Endothelial cell of umbilical vein (primary cell): ENCODE results near the gene UGT1A9. TPM values are rescaled to one million over a fixed set of nuclear protein-coding genes. Genes with fewer than 3 reads are reported as not detected.

Experiments
- BruUV-seq: library from RNA; stranded (reverse); fragments of 400-500 nt; replicated peaks from 2 replicates; lab custom pipeline; 2021; lab: Mats Ljungman, UMichigan
- CTCF ChIA-PET: fragments of 300-600, 350-600 bp; sonication (Branson Sonifier 250); formaldehyde crosslinking; loops from one replicate; lab custom pipeline; 2021; ENCODE audit warnings: antibody characterized with exemption, inconsistent platforms; lab: Charles Lee
- POLR2A ChIA-PET: fragments of 300-600, 350-600 bp; sonication (Branson Sonifier 250); formaldehyde crosslinking; loops from one replicate; lab custom pipeline; 2021; ENCODE audit warnings: antibody characterized with exemption, inconsistent platforms; lab: Charles Lee
- DNase-seq: peaks from one replicate; pipeline ENCODE4 v3.0.0-alpha.2; 2011; ENCODE audit warnings: low read depth, low spot score
- FAIRE-seq: peaks from 2 replicates; lab custom pipeline; 2011; peaks lifted over from hg19 to GRCh38; lab: Jason Lieb, UNC
- H2AFZ ChIP-seq: 2 replicates; pipeline ENCODE4 v1.6.0; 2012; ENCODE audit warnings: low read depth, low read length, control low read depth, inconsistent platforms
- H3K27ac ChIP-seq: 2 replicates; pipeline ENCODE4 v1.5.1; 2011; ENCODE audit warnings: low read depth, mild to moderate bottlenecking, control low read depth, low read length, moderate library complexity; ENCODE audit not compliant: insufficient read depth
- H3K27me3 ChIP-seq, 2 experiments: 2 replicates each; pipeline versions ENCODE4 v1.6.0 to v1.6.1; 2011; ENCODE audit warnings: low read length in 2 of 2, mixed read lengths in 1 of 2; ENCODE audit not compliant: control insufficient read depth in 2 of 2, insufficient read depth in 2 of 2
- H3K36me3 ChIP-seq, 2 experiments: 2 replicates in 1 of 2; 3 replicates in 1 of 2; pipeline ENCODE4 v1.5.1; 2011; ENCODE audit warnings: low read length in 2 of 2, mild to moderate bottlenecking in 1 of 2, moderate library complexity in 1 of 2; ENCODE audit not compliant: control insufficient read depth in 2 of 2, insufficient read depth in 2 of 2; ENCODE audit errors: extremely low read depth in 1 of 2
- H3K4me1 ChIP-seq: 3 replicates; pipeline ENCODE4 v1.5.1; 2011; ENCODE audit warnings: mild to moderate bottlenecking, low read length; ENCODE audit not compliant: control insufficient read depth, insufficient read depth; ENCODE audit errors: extremely low read depth
- H3K4me2 ChIP-seq: 2 replicates; pipeline ENCODE4 v1.6.1; 2011; ENCODE audit warnings: low read length, control low read depth, mixed read lengths; ENCODE audit not compliant: insufficient read depth
- H3K4me3 ChIP-seq, 3 experiments: fragments of 200-600 bp in 1 of 3; sonication (generic), shearing (Covaris generic) in 1 of 3; replicated peaks in 1 of 3; 2 replicates each; pipeline ENCODE4 v1.5.1; 2011 to 2016; ENCODE audit warnings: control low read depth in 3 of 3, low read length in 3 of 3, mild to moderate bottlenecking in 2 of 3, inconsistent platforms in 1 of 3, low read depth in 1 of 3, moderate library complexity in 1 of 3; ENCODE audit not compliant: insufficient read depth in 1 of 3
- H3K79me2 ChIP-seq: 2 replicates; pipeline ENCODE4 v1.6.0; 2012; ENCODE audit warnings: low read length, inconsistent platforms; ENCODE audit not compliant: control insufficient read depth, insufficient read depth
- H3K9ac ChIP-seq: replicated peaks from 2 replicates; pipeline ENCODE3; 2011; ENCODE audit warnings: low read length, control low read depth; ENCODE audit not compliant: insufficient read depth; ENCODE audit errors: extremely low read depth
- H3K9me1 ChIP-seq: replicated peaks from 3 replicates; pipeline ENCODE4 v1.6.0; 2011; ENCODE audit warnings: mild to moderate bottlenecking, low read length; ENCODE audit not compliant: control insufficient read depth, insufficient read depth; ENCODE audit errors: extremely low read depth
- H3K9me3 ChIP-seq: replicated peaks from 2 replicates; pipeline ENCODE4 v1.5.1; 2012; ENCODE audit warnings: low read length, inconsistent platforms; ENCODE audit not compliant: control insufficient read depth, insufficient read depth
- H4K20me1 ChIP-seq: replicated peaks from 2 replicates; pipeline ENCODE3; 2011; ENCODE audit warnings: mild to moderate bottlenecking, low read length; ENCODE audit not compliant: control insufficient read depth, insufficient read depth; ENCODE audit errors: extremely low read depth
- EZH2 ChIP-seq: IDR thresholded peaks from 2 replicates; pipeline ENCODE4 v1.6.1; 2012; ENCODE audit warnings: borderline replicate concordance, low read depth, mild to moderate bottlenecking, moderate library complexity, low read length, inconsistent platforms; ENCODE audit not compliant: severe bottlenecking
- FOS ChIP-seq: IDR thresholded peaks from 2 replicates; pipeline ENCODE4 v1.6.1; 2011; ENCODE audit warnings: mild to moderate bottlenecking, low read length, moderate library complexity, borderline replicate concordance; ENCODE audit not compliant: insufficient read depth
- GATA2 ChIP-seq: IDR thresholded peaks from 2 replicates; pipeline ENCODE4 v1.7.0; 2011; ENCODE audit warnings: low read depth, mild to moderate bottlenecking, moderate library complexity, mixed read lengths, low read length; ENCODE audit not compliant: insufficient read length, insufficient read depth
- JUN ChIP-seq: IDR thresholded peaks from 2 replicates; pipeline ENCODE4 v1.6.1; 2011; ENCODE audit warnings: borderline replicate concordance, low read depth; ENCODE audit not compliant: insufficient read length, insufficient read depth
- MYC ChIP-seq: IDR thresholded peaks from one replicate; pipeline ENCODE4 v1.6.1; 2011; ENCODE audit warnings: mild to moderate bottlenecking, low read depth, low read length
- POLR2A ChIP-seq: IDR thresholded peaks from 2 replicates; pipeline ENCODE4 v1.6.1; 2012; ENCODE audit warnings: low read depth, mild to moderate bottlenecking, control low read depth, low read length
- POLR2AphosphoS5 ChIP-seq: IDR thresholded peaks from 2 replicates; pipeline ENCODE4 v1.6.1; 2012; ENCODE audit warnings: low read depth, mild to moderate bottlenecking, control low read depth, low read length, moderate library complexity; ENCODE audit not compliant: insufficient read depth
- dilution Hi-C: fragments of 300-500 bp; cut with MboI; formaldehyde crosslinking; loops from one replicate; pipeline ENCODE4 v1.15.0; 2019; ENCODE audit warnings: low sequenced_read_pairs; ENCODE audit not compliant: extremely low pct_ligation_motif_present
- intact Hi-C: fragments of 100-400 bp; cut with micrococcal nuclease; formaldehyde crosslinking; loops from one replicate; pipeline ENCODE4 v1.10.0; 2022
- polyA plus RNA-seq, 4 experiments: library from polyadenylated mRNA; depleted of rRNA in 3 of 4; stranded (reverse) in 3 of 4; unstranded in 1 of 4; fragments of >200 nt; gene quantifications; 2 replicates each; pipeline versions ENCODE4 v1.2.1 to v1.2.3, GENCODE V29; 2011 to 2012; ENCODE audit warnings: missing spikeins in 1 of 4
- total RNA-seq: library from RNA; stranded (reverse); gene quantifications from 2 replicates; pipeline ENCODE4 v1.2.3, GENCODE V29; 2021
- TF ChIP-seq, protein P1 (sequence below): IDR thresholded peaks from 2 replicates; pipeline ENCODE4 v1.6.1; 2011; ENCODE audit not compliant: insufficient read depth, insufficient read length
- TF ChIP-seq, protein P2 (sequence below), 2 donors: IDR thresholded peaks; 1 replicate in 1 of 2; 2 replicates in 1 of 2; pipeline ENCODE4 v1.5.1; 2011; ENCODE audit warnings: low read length in 2 of 2, mild to moderate bottlenecking in 2 of 2, moderate library complexity in 2 of 2, control low read depth in 1 of 2, inconsistent platforms in 1 of 2, low read depth in 1 of 2; ENCODE audit not compliant: insufficient read depth in 1 of 2; ENCODE audit errors: extremely low read depth in 1 of 2

UGT1A9 gene
- total and polyA plus RNA-seq, 2 donors (not counting 3 experiments of a cell fraction or from before 2014, with no cell fraction given): not detected

DNA sequence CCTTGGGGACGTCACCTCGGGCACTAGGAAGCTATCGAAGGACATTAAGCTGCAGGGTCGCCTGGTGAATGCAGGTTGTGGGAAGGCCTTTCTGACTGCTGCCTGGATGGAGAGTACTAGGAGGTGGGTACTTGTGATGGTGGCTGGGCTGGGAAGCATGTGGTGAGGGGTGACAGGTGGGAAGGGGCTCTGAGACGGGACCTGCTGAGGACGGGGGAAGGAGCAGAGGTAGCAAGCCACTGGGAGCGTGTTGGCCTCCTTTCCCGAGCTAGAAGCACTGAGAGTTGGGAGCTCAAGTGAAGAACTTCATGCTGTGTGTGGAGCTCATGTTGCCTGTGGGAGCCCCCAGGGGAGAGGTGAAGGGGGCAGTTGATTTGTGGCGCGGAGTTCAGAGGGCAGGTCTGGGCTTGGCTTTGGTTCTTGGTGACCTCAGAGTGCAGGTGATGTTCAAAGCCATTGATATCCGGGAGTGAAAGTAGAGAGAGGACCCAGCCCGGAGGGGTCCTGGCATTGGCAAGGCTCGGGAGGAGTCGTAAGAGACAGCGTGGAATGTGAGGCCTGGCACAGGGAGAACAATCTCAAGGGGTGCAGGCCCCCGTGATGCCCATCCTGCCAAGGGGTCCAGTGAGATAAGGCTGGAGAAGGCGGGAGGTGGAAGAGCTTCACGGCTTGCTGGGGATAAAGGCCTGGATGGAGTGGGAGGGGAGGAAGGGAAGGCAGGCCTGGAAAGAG is 119.6 kb downstream of the UGT1A9 start:
- FAIRE-seq: no peak
- Histone ChIP-seq H3K79me2 (no peaks in the 10 kb centered on the region), H3K9me1 (no peaks in the 10 kb centered on the region), H3K4me3 (no peak overlapping the region), H3K9ac (no peak overlapping the region), H3K27ac (no peak overlapping the region), H3K27me3 (no peaks in the 10 kb centered on the region), H3K9me3 (no peaks in the 10 kb centered on the region), H3K4me2 (no peak overlapping the region), H3K36me3 (no peaks in the 10 kb centered on the region), H3K4me1 (no peaks in the 10 kb centered on the region), H4K20me1 (no peaks in the 10 kb centered on the region), H2AFZ (no peak overlapping the region)
- intact Hi-C loops (no loop called here), dilution Hi-C loops (no loop called here)
- DNase-seq: no peak
- no TSS peak for BruUV-seq
- ChIA-PET CTCF (interaction anchor here (1.5 kb wide), 1 partner anchor 22 kb away, joined by 3 read pairs; no protein-coding TSS in a partner anchor), POLR2A (no interaction called here)
- TF ChIP-seq, protein P1, sequence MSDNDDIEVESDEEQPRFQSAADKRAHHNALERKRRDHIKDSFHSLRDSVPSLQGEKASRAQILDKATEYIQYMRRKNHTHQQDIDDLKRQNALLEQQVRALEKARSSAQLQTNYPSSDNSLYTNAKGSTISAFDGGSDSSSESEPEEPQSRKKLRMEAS: no peak
- TF ChIP-seq MYC: no peak
- TF ChIP-seq POLR2A: no peak
- TF ChIP-seq EZH2: no peak
- TF ChIP-seq, protein P2, sequence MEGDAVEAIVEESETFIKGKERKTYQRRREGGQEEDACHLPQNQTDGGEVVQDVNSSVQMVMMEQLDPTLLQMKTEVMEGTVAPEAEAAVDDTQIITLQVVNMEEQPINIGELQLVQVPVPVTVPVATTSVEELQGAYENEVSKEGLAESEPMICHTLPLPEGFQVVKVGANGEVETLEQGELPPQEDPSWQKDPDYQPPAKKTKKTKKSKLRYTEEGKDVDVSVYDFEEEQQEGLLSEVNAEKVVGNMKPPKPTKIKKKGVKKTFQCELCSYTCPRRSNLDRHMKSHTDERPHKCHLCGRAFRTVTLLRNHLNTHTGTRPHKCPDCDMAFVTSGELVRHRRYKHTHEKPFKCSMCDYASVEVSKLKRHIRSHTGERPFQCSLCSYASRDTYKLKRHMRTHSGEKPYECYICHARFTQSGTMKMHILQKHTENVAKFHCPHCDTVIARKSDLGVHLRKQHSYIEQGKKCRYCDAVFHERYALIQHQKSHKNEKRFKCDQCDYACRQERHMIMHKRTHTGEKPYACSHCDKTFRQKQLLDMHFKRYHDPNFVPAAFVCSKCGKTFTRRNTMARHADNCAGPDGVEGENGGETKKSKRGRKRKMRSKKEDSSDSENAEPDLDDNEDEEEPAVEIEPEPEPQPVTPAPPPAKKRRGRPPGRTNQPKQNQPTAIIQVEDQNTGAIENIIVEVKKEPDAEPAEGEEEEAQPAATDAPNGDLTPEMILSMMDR (IDR thresholded peaks at IDR 0.05; ENCODE audit: extremely low read depth in 1 of 2, insufficient read depth in 1 of 2, low read depth in 1 of 2, low read length in 2 of 2): no peak
- no peak for TF ChIP-seq GATA2
- no peak for TF ChIP-seq POLR2AphosphoS5
- TF ChIP-seq JUN: no peak
- TF ChIP-seq FOS: no peak
